SK-N-SH (cell line): ENCODE results near the gene CTNNA3. TPM values are rescaled to one million over a fixed set of nuclear protein-coding genes. Genes with fewer than 3 reads are reported as not detected.

Experiments
- CTCF ChIA-PET: fragments of 300-600, 350-600 bp; formaldehyde crosslinking; extraction: SDS; loops from one replicate; lab custom pipeline; 2021; lab: Yijun Ruan, JAX
- POLR2A ChIA-PET: fragments of 350-600 bp; sonication (Branson Sonifier 250); formaldehyde crosslinking; extraction: SDS; loops from one replicate; lab custom pipeline; 2020; ENCODE audit warnings: antibody characterized with exemption, inconsistent platforms; lab: Yijun Ruan, JAX
- DNase-seq: peaks from one replicate; pipeline ENCODE4 v3.0.0; 2012
- H2AFZ ChIP-seq: fragments of 200-600 bp; sonication (generic); 2 replicates; pipeline ENCODE4 v1.8.1; 2016; ENCODE audit warnings: antibody characterized with exemption, mild to moderate bottlenecking, low read depth
- H3F3A ChIP-seq: fragments of 200-600 bp; sonication (generic); replicated peaks from 2 replicates; pipeline ENCODE3; 2016; ENCODE audit warnings: antibody characterized with exemption, mild to moderate bottlenecking; ENCODE audit not compliant: insufficient read depth
- H3K27ac ChIP-seq, 2 experiments: fragments of 200-500 bp in 1 of 2; fragments of 200-600 bp in 1 of 2; sonication (Bioruptor generic) in 1 of 2; sonication (generic), shearing (Covaris generic) in 1 of 2; 2 replicates each; pipeline versions ENCODE4 v1.5.1 to v1.6.1; 2014 to 2016; ENCODE audit warnings: low read depth in 2 of 2, inconsistent platforms in 1 of 2, low read length in 1 of 2, mild to moderate bottlenecking in 1 of 2, mixed read lengths in 1 of 2
- H3K27me3 ChIP-seq: fragments of 200-600 bp; sonication (generic), shearing (Covaris generic); 2 replicates; pipeline ENCODE4 v1.6.1; 2016; ENCODE audit warnings: mixed run types; ENCODE audit not compliant: insufficient read depth
- H3K36me3 ChIP-seq, 2 experiments: fragments of 200-500 bp in 1 of 2; fragments of 200-600 bp in 1 of 2; sonication (Bioruptor generic) in 1 of 2; sonication (generic) in 1 of 2; replicated peaks in 1 of 2; 2 replicates each; pipeline versions ENCODE3 to v1.5.1; 2014 to 2016; ENCODE audit warnings: low read length in 1 of 2, mild to moderate bottlenecking in 1 of 2; ENCODE audit not compliant: insufficient read depth in 2 of 2, control insufficient read depth in 1 of 2
- H3K4me1 ChIP-seq, 2 experiments: fragments of 200-500 bp in 1 of 2; fragments of 200-600 bp in 1 of 2; sonication (Bioruptor generic) in 1 of 2; sonication (generic), shearing (Covaris generic) in 1 of 2; 2 replicates each; pipeline versions ENCODE4 v1.5.1 to v1.6.1; 2014 to 2016; ENCODE audit warnings: low read depth in 1 of 2, low read length in 1 of 2, mixed run types in 1 of 2; ENCODE audit not compliant: insufficient read depth in 2 of 2, control insufficient read depth in 1 of 2
- H3K4me2 ChIP-seq: fragments of 200-600 bp; sonication (generic), shearing (Covaris generic); 2 replicates; pipeline ENCODE4 v1.6.1; 2017; ENCODE audit warnings: mixed run types
- H3K4me3 ChIP-seq, 2 experiments: fragments of 200-500 bp in 1 of 2; fragments of 200-600 bp in 1 of 2; sonication (Bioruptor generic) in 1 of 2; sonication (generic), shearing (Covaris generic) in 1 of 2; 2 replicates each; pipeline versions ENCODE4 v1.5.1 to v1.8.1; 2014 to 2016; ENCODE audit warnings: low read depth in 2 of 2, inconsistent platforms in 1 of 2, low read length in 1 of 2, mild to moderate bottlenecking in 1 of 2, mixed read lengths in 1 of 2, moderate library complexity in 1 of 2
- H3K79me2 ChIP-seq: fragments of 200-600 bp; sonication (generic); 2 replicates; pipeline ENCODE4 v1.8.1; 2017; ENCODE audit warnings: mild to moderate bottlenecking; ENCODE audit not compliant: insufficient read depth
- H3K9ac ChIP-seq: fragments of 200-600 bp; sonication (generic); 2 replicates; pipeline ENCODE4 v1.6.1; 2017; ENCODE audit warnings: mixed run types
- H3K9me2 ChIP-seq: fragments of 200-600 bp; sonication (generic); 2 replicates; pipeline ENCODE4 v1.6.1; 2017; ENCODE audit warnings: mixed run types
- H3K9me3 ChIP-seq: fragments of 200-600 bp; sonication (generic); 2 replicates; pipeline ENCODE4 v1.6.1; 2017; ENCODE audit warnings: mixed run types, mild to moderate bottlenecking, moderate library complexity
- H4K20me1 ChIP-seq: fragments of 200-600 bp; sonication (generic); 2 replicates; pipeline ENCODE4 v1.6.1; 2017; ENCODE audit warnings: mild to moderate bottlenecking, mixed run types; ENCODE audit not compliant: insufficient read depth
- CHD2 ChIP-seq: fragments of 150-350 bp; IDR thresholded peaks from 2 replicates; pipeline ENCODE4 v1.6.1; 2018; ENCODE audit warnings: low read length; ENCODE audit not compliant: partially characterized antibody
- EP300 ChIP-seq, 2 experiments: IDR thresholded peaks; 2 replicates each; pipeline versions ENCODE4 v1.4.0 to v1.6.1; 2012; ENCODE audit warnings: borderline replicate concordance in 1 of 2, low read depth in 1 of 2, low read length in 1 of 2
- EZH2phosphoT487 ChIP-seq: fragments of 200-600 bp; sonication (generic); IDR thresholded peaks from 2 replicates; pipeline ENCODE4 v1.6.1; 2017; ENCODE audit warnings: low read depth, mixed run types, mild to moderate bottlenecking, antibody characterized with exemption, moderate library complexity, borderline replicate concordance
- FOSL2 ChIP-seq: IDR thresholded peaks from 2 replicates; pipeline ENCODE4 v1.4.0; 2012; ENCODE audit warnings: low read depth, mild to moderate bottlenecking, moderate library complexity, borderline replicate concordance
- FOXJ3 ChIP-seq: sonication (generic); formaldehyde crosslinking; IDR thresholded peaks from 2 replicates; pipeline ENCODE4 v1.5.1; 2020; ENCODE audit warnings: mild to moderate bottlenecking, missing genetic modification reagents
- FOXM1 ChIP-seq: IDR thresholded peaks from 2 replicates; pipeline ENCODE4 v1.4.0; 2012; ENCODE audit warnings: low read depth, mild to moderate bottlenecking
- GABPA ChIP-seq: IDR thresholded peaks from 2 replicates; pipeline ENCODE4 v1.4.0; 2012; ENCODE audit warnings: low read depth, mild to moderate bottlenecking
- GATA2 ChIP-seq: sonication (generic); formaldehyde crosslinking; IDR thresholded peaks from 2 replicates; pipeline ENCODE4 v1.5.0; 2020; ENCODE audit warnings: mild to moderate bottlenecking, missing genetic modification reagents
- NFIC ChIP-seq: IDR thresholded peaks from 2 replicates; pipeline ENCODE4 v1.4.0; 2012; ENCODE audit warnings: borderline replicate concordance
- PBX3 ChIP-seq: IDR thresholded peaks from 2 replicates; pipeline ENCODE4; 2012
- POLR2AphosphoS5 ChIP-seq: IDR thresholded peaks from 2 replicates; pipeline ENCODE4 v1.6.1; 2012; ENCODE audit warnings: low read depth, low read length
- RFX5 ChIP-seq: IDR thresholded peaks from 2 replicates; pipeline ENCODE4 v1.6.1; 2012; ENCODE audit warnings: mild to moderate bottlenecking, improper control_type of control experiment, low read length
- RXRA ChIP-seq: IDR thresholded peaks from 2 replicates; pipeline ENCODE4 v1.4.0; 2012; ENCODE audit warnings: low read depth, mild to moderate bottlenecking, borderline replicate concordance
- SIN3A ChIP-seq: IDR thresholded peaks from 2 replicates; pipeline ENCODE4 v1.6.1; 2012; ENCODE audit warnings: low read depth, mild to moderate bottlenecking, low read length, moderate library complexity, borderline replicate concordance
- TCF12 ChIP-seq: IDR thresholded peaks from 2 replicates; pipeline ENCODE4 v1.4.0; 2012
- USF2 ChIP-seq: fragments of 150-350 bp; IDR thresholded peaks from 2 replicates; pipeline ENCODE4 v1.6.1; 2017; ENCODE audit warnings: antibody characterized with exemption, low read length, low read depth, borderline replicate concordance
- YY1 ChIP-seq: IDR thresholded peaks from 2 replicates; pipeline ENCODE4 v1.4.0; 2012; ENCODE audit warnings: low read depth, mild to moderate bottlenecking
- WGBS: methylation state at CpG from one replicate; pipeline ENCODE4 v1.1.6; 2017; ENCODE audit warnings: low lambda C conversion rate; 5-methylcytosine and 5-hydroxymethylcytosine counted together
- polyA plus RNA-seq, 3 experiments: library from polyadenylated mRNA; depleted of rRNA; stranded (reverse); fragments of >200 nt; gene quantifications; 2 replicates each; pipeline ENCODE4 v1.2.3, GENCODE V29; 2012
- TF ChIP-seq, protein P1 (sequence below): IDR thresholded peaks from 2 replicates; pipeline ENCODE4 v1.4.0; 2012; ENCODE audit warnings: low read depth, borderline replicate concordance
- TF ChIP-seq, protein P2 (sequence below): IDR thresholded peaks from 2 replicates; pipeline ENCODE4 v1.4.0; 2012; ENCODE audit warnings: low read depth
- TF ChIP-seq, protein P3 (sequence below): IDR thresholded peaks from 2 replicates; pipeline ENCODE4 v1.6.1; 2012; ENCODE audit warnings: mild to moderate bottlenecking, low read depth, low read length, moderate library complexity

CTNNA3 gene
- polyA plus RNA-seq, 1 of the 3 experiments (the other 2 are of a cell fraction) = not detected

GRCh38 chr10:65964205-65964604 lies 1731.8 kb downstream of the CTNNA3 start:
- no peak overlapping the region for H3K9ac ChIP-seq
- DNase-seq = no peak
- no peaks in the 10 kb centered on the region for H3F3A ChIP-seq
- H2AFZ ChIP-seq = no peak overlapping the region
- no peaks in the 10 kb centered on the region for H3K4me1 ChIP-seq
- TF ChIP-seq TCF12 = no peak
- TF ChIP-seq EZH2phosphoT487 = no peak
- no peak for TF ChIP-seq CHD2
- no peak for TF ChIP-seq EP300 (IDR thresholded peaks at IDR 0.05; ENCODE audit: borderline replicate concordance in 1 of 2, low read depth in 1 of 2, low read length in 1 of 2)
- no peak for TF ChIP-seq YY1
- no peak for TF ChIP-seq GATA2 (CRISPR knock-in tag)
- TF ChIP-seq USF2 = no peak
- TF ChIP-seq, protein P1, sequence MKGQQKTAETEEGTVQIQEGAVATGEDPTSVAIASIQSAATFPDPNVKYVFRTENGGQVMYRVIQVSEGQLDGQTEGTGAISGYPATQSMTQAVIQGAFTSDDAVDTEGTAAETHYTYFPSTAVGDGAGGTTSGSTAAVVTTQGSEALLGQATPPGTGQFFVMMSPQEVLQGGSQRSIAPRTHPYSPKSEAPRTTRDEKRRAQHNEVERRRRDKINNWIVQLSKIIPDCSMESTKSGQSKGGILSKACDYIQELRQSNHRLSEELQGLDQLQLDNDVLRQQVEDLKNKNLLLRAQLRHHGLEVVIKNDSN = no peak
- TF ChIP-seq NFIC = no peak
- no peak for TF ChIP-seq POLR2AphosphoS5
- no peak for TF ChIP-seq SIN3A
- TF ChIP-seq FOXJ3 = no peak
- TF ChIP-seq GABPA = no peak
- TF ChIP-seq PBX3 = no peak
- TF ChIP-seq RXRA = no peak
- TF ChIP-seq FOXM1 = no peak
- TF ChIP-seq RFX5 = no peak
- 10% methylated on average over 1 of the region's 1 CpG for WGBS
- H3K4me3 ChIP-seq = no peak overlapping the region
- H3K79me2 ChIP-seq = no peaks in the 10 kb centered on the region
- H3K9me2 ChIP-seq = no peaks in the 10 kb centered on the region
- H4K20me1 ChIP-seq = no peaks in the 10 kb centered on the region
- H3K9me3 ChIP-seq = no peaks in the 10 kb centered on the region
- ChIA-PET POLR2A (no interaction called here), CTCF (no interaction called here)
- H3K27me3 ChIP-seq = no peaks in the 10 kb centered on the region
- no peak overlapping the region for H3K4me2 ChIP-seq
- H3K36me3 ChIP-seq = no peaks in the 10 kb centered on the region
- H3K27ac ChIP-seq = no peak overlapping the region

GRCh38 chr10:65952086-65952485 lies 1743.9 kb downstream of the CTNNA3 start:
- no peaks in the 10 kb centered on the region for H3K9me3 ChIP-seq
- H3K4me3 ChIP-seq = no peak overlapping the region
- no peaks in the 10 kb centered on the region for H3K79me2 ChIP-seq
- H3K9me2 ChIP-seq = no peaks in the 10 kb centered on the region
- no peaks in the 10 kb centered on the region for H4K20me1 ChIP-seq
- H3K36me3 ChIP-seq = no peaks in the 10 kb centered on the region
- H3K4me1 ChIP-seq = no peaks in the 10 kb centered on the region; a peak in 1 of 4 replicates
- DNase-seq = no peak
- no peak overlapping the region for H3K27ac ChIP-seq
- no peaks in the 10 kb centered on the region for H3F3A ChIP-seq
- no peaks in the 10 kb centered on the region for H3K27me3 ChIP-seq
- POLR2A ChIA-PET = interaction anchor here (0.7 kb wide), 1 partner anchor 13 kb away, joined by 3 read pairs; no protein-coding TSS in a partner anchor
- no peak overlapping the region for H3K4me2 ChIP-seq
- no peak overlapping the region for H2AFZ ChIP-seq
- no peak overlapping the region for H3K9ac ChIP-seq
- CTCF ChIA-PET = interaction anchor here (1.6 kb wide), 1 partner anchor 14 kb away, joined by 5 read pairs; no protein-coding TSS in a partner anchor
- TF ChIP-seq FOSL2 = no peak
- TF ChIP-seq, protein P1 = no peak
- TF ChIP-seq, protein P2, sequence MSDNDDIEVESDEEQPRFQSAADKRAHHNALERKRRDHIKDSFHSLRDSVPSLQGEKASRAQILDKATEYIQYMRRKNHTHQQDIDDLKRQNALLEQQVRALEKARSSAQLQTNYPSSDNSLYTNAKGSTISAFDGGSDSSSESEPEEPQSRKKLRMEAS = no peak
- TF ChIP-seq, protein P3, sequence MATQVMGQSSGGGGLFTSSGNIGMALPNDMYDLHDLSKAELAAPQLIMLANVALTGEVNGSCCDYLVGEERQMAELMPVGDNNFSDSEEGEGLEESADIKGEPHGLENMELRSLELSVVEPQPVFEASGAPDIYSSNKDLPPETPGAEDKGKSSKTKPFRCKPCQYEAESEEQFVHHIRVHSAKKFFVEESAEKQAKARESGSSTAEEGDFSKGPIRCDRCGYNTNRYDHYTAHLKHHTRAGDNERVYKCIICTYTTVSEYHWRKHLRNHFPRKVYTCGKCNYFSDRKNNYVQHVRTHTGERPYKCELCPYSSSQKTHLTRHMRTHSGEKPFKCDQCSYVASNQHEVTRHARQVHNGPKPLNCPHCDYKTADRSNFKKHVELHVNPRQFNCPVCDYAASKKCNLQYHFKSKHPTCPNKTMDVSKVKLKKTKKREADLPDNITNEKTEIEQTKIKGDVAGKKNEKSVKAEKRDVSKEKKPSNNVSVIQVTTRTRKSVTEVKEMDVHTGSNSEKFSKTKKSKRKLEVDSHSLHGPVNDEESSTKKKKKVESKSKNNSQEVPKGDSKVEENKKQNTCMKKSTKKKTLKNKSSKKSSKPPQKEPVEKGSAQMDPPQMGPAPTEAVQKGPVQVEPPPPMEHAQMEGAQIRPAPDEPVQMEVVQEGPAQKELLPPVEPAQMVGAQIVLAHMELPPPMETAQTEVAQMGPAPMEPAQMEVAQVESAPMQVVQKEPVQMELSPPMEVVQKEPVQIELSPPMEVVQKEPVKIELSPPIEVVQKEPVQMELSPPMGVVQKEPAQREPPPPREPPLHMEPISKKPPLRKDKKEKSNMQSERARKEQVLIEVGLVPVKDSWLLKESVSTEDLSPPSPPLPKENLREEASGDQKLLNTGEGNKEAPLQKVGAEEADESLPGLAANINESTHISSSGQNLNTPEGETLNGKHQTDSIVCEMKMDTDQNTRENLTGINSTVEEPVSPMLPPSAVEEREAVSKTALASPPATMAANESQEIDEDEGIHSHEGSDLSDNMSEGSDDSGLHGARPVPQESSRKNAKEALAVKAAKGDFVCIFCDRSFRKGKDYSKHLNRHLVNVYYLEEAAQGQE = no peak
- no peak for TF ChIP-seq PBX3
- TF ChIP-seq TCF12 = no peak
- no peak for TF ChIP-seq POLR2AphosphoS5
